HG02610 (cell line): ENCODE data around the gene TXNDC16.
"Not testable (repeated sequence)": the region's sequence is repeated elsewhere in the genome, so short reads cannot be mapped to it uniquely, and the experiment has no call there.

ENCODE experiments used
- ATAC-seq: cut with Tn5 transposase; IDR thresholded peaks from one replicate; pipeline ENCODE4 v1.9.1; 2021; ENCODE audit warnings: mild to moderate bottlenecking, moderate library complexity; ENCODE audit not compliant: unreplicated experiment

TXNDC16 gene

GRCh38 chr14:52545584-52546317, 6.6 kb downstream of the TXNDC16 start:
- no peak for ATAC-seq

DNA sequence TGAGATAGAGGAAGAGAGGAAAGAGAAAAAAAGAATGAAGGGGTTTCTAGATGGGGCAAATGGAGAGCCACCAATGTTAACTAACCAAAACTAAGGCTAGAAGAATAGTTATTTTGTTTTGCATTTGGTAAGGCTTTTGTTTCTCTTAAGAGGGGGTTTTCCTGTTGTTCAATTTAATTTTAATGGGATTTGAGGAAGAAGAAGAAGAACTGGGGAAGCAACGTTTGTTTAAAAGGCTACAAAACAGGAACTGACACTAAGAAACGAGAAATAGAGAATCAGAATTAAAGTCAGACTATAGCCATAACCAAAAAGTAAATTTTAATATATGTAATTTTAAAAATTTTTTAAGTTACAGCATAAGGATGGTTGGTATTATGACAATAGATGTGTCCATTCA, 13.7 kb downstream of the TXNDC16 start:
- ATAC-seq, result no peak

GRCh38 chr14:52536269-52536668, 16.0 kb downstream of the TXNDC16 start:
- ATAC-seq, result no peak

GRCh38 chr14:52531481-52531880, 20.8 kb downstream of the TXNDC16 start:
- ATAC-seq, result no peak

GRCh38 chr14:52527052-52527451, 25.3 kb downstream of the TXNDC16 start:
- no peak for ATAC-seq

- ATAC-seq, result no peak
Observed at GRCh38 chr14:52522581-52523345, 29.5 kb downstream of the TXNDC16 start.

DNA sequence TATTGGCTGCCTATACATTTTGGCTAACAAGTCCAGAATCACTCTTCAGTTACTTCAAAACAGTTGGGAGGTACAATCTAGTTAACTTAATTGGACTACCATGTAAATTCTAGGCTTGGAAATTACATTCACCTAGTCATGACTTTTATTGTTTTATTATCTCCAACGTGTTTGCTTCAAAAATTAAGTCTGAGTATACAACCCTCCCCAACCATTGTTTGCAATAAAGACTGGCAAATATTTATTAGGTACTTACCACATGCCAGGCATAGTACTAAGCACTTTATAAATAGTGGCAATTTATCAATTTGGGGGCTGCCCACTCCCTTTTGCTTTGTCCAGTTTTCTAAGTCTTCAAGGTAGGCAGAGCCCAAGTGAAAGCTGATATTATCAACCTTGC, 30.3 kb downstream of the TXNDC16 start:
- no peak for ATAC-seq

- ATAC-seq, result no peak
Observed at GRCh38 chr14:52514046-52514811, 38.1 kb downstream of the TXNDC16 start.

DNA sequence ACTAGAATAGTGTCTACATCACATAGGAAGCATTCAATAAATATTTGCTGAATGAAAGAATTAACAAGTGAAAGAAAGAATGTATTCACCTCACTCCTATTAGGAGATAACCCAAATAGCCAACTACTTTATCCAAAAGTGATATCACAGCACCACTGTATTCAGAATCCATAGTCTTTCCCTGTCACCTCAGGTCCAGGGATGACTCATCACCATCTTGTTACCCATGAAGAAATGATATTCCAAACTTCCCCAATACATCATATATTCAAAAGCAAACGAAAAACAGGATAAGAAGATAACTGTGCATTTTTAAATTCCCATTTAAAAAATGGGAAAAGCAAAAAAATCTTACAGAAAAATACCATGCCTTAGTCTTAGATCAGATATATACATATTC, 39.1 kb downstream of the TXNDC16 start:
- ATAC-seq, result no peak

DNA sequence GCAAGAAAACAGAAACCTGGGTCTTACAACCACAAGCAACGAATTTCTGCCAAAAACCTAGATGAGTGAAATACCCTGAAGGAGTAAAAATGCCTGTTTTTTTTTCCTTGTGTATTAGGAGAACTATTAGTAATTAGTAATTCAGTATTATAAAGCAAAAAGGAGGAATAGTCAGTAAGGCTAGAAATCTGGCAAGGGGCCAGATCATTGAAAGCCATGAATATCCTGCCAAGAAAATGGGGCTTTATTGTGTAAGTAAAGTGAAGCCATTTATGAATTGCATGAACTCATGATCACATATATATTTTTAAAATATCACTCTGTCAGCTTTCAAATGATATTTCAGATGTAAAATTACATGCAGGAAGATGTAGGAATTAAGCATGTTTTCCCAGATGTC, 57.9 kb downstream of the TXNDC16 start:
- no peak for ATAC-seq

DNA sequence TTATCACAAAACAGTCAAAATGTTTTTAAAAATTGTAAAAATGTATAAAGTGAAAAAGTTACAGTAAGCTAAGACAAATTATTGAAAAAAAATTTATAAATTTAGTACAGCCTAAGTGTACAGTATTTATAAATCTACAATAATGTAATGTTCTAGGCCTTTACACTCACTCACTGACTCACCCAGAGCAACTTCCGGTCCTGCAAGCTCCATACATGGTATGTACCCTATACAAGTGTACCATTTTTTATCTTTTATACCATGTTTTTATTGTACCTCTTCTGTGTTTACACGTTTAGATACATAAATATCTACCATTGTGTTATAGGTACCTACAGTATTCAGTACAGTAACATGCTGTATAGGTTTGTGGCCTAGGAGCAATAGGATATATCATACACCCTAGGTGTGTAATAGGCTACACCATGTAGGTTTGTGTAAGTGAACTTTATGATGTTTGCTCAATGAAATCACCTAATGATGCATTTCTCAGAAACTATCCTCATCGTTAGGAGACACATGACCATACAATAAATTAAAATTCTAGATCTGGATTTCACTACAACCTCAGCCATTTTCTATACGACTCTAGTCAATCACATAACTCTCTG, 66.8 kb downstream of the TXNDC16 start:
- no peak for ATAC-seq

DNA sequence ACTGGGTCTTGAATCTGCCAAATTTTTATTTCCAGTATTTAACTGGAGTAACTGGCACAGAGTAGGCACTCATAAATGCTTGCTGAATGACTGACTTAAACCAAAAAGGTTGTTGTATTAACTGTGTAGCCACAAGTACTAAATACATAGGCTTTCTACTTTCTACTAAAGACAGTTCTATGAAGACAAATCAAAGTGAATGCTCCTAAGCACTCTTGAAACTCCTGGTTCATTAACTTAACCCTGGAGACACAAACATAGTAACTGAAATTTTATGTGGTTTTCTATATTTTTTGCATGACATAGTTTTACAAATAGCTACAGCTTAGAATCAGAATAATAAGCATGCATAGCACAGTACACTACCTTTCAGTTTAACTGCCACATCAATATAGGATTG, 70.4 kb downstream of the TXNDC16 start:
- no peak for ATAC-seq

GRCh38 chr14:52473557-52473956, 78.7 kb downstream of the TXNDC16 start:
- ATAC-seq, result no peak

GRCh38 chr14:52472728-52473127, 79.6 kb downstream of the TXNDC16 start:
- ATAC-seq, result no peak

DNA sequence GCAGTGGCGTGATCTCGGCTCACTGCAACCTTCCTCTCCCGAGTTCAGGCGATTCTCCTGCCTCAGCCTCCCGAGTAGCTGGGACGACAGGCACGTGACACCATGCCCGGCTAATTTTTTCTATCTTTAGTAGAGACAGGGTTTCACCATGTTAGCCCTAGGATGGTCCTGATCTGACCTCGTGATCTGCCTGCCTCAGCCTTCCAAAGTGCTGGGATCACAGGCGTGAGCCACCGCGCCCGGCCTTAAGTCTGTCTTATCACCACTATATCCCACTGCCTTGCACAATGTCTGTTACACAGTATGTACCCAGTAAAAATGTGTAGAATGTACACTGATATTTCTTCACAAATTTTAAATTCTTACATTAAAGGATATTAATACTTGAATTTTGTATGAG, 80.1 kb downstream of the TXNDC16 start:
- ATAC-seq, result not testable (repeated sequence)

- peak; percentile 58 for ATAC-seq
Observed at GRCh38 chr14:52467515-52468266, 84.6 kb downstream of the TXNDC16 start.

GRCh38 chr14:52464175-52464574, 88.1 kb downstream of the TXNDC16 start:
- no peak for ATAC-seq

DNA sequence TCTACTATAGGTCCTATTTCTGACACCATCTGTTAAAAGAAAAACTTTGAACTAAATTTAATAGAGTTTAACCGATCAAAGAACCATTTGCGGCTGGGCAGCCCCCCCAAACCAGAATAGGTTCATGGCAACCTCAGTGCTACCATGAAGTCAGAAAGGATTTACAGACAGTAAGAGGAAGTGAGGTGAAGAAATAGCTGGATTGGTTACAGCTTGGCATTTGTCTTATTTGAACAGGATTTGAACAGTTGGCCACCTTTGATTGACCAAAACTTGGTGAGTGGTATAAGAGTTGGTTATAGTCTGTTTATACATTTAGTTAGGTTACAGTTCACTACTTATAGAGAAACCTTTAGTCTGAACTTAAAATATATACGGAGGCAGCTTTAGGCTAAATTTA, 88.9 kb downstream of the TXNDC16 start:
- ATAC-seq, result no peak

DNA sequence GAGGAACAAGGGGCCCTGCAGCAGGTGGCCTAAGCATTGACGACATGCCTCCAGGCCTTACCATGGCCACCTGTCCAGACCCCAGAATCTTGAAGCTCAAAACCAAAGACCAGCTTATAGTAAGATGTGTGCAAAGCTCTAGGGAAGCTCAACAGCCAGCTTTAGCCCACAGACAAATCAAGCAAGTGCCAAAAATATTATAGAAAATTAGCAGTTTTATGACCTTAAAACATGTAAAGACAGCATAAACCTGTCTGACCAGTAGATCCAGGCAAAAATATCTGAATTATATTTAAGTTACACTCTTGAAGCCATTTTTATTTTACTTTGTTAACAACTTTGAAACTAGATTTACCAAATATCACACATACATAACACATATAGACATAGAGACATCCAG, 90.6 kb downstream of the TXNDC16 start:
- ATAC-seq, result no peak

GRCh38 chr14:52458721-52459085, 93.6 kb downstream of the TXNDC16 start:
- no peak for ATAC-seq

DNA sequence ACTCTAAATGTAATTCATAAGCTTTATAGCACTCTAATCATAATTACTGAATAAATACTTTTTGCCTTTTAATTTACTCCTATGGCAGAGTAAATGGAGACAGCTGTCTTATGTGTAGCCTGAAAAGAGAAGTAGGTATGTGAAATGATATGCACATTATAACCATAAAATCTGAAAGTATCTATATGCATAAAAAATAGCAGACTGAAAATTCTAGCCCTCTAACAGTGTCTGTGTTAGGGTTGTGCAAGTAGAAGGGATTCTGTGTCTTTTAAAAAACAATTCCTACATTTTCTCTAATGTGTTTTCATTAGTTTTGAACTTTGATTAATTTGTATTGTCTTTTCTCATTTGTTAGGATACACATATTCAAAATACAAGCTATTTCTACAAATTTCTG, 94.9 kb downstream of the TXNDC16 start:
- no peak for ATAC-seq
